ENCODE data around the gene TMEM203. TPM values are rescaled to one million over a fixed set of nuclear protein-coding genes. Genes with fewer than 3 reads are reported as not detected.

The TMEM203 gene
- total and polyA plus RNA-seq, 2 of the 13 experiments (the other 11 are each of a cell fraction or from before 2014, with no cell fraction given): 23.4 to 36.7 TPM

DNA sequence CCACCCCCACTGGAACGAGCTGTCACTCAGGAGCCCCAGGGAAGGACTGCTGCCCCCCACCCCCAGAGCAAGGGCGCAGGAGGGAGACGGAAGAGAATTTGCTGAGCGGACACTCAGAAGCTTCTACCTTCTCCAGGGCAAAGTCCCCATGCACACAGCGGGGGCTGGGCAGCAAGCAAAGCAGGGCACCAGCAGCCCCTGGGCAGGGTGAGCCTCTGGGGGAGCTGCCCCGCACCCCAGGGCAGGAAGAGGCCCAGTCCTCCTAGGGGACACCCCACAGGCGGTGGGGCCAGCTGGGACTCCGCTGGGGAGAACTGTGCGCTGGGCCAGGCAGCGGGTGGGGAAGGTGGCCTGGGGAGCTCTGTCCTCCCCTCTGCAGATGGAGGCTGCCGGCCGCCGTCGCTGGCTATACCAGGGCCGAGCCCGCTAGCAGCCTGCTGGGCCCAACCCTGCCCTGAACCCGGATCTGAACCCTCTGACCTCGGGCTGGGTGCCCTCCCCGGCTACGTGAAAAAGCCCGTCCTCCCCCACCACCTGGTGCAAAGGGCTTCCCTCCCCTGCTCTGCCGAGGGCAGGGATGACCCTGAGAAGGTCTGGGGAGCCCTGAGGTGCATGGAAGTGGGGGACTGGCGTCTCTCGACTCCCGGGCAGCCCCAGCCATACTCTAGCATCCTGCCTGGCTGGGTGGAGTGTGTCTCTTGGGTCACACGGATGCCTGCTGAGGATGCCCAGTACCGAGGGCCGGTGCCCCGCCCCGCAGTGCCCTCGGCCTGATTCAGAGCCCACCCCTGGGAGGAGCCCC, 24.7 kb upstream of the TMEM203 start (continued):
- TF ChIP-seq FIP1L1 (IDR thresholded peaks at IDR 0.05; ENCODE audit: borderline replicate concordance, insufficient read depth, low read depth, low read length) (no peak), ZBTB7B (CRISPR knock-in tag; IDR thresholded peaks at IDR 0.05) (peak; percentile 26; the same call in 1 of the 2 replicates), RBFOX2 (IDR thresholded peaks at IDR 0.05; ENCODE audit: low read depth, low read length) (peak; percentile 68), NBN (conservative IDR thresholded peaks at IDR 0.05) (no peak), ZMYM3 (CRISPR knock-in tag; IDR thresholded peaks at IDR 0.05) (0 out of 2 replicates have a peak, but pooled peaks have one; percentile 22), ZNF7 (CRISPR knock-in tag; IDR thresholded peaks at IDR 0.05) (no peak), ZEB1 (IDR thresholded peaks at IDR 0.05; ENCODE audit: insufficient replicate concordance, low read depth) (no peak), ZNF234 (CRISPR knock-in tag; conservative IDR thresholded peaks at IDR 0.05) (0 out of 2 replicates have a peak, but pooled peaks have one; percentile 53), SP2 (CRISPR knock-in tag; IDR thresholded peaks at IDR 0.05) (peak; percentile 51), ARHGAP35 (CRISPR knock-in tag; IDR thresholded peaks at IDR 0.05; ENCODE audit: borderline replicate concordance) (0 out of 2 replicates have a peak, but pooled peaks have one; percentile 58), ZNF34 (CRISPR knock-in tag; IDR thresholded peaks at IDR 0.05; ENCODE audit: borderline replicate concordance) (peak; percentile 72; the same call in 1 of the 2 replicates), HNRNPLL (IDR thresholded peaks at IDR 0.05; ENCODE audit: low read depth, low read length, poor library complexity, severe bottlenecking) (peak; percentile 29), MTA1 (CRISPR knock-in tag; IDR thresholded peaks at IDR 0.05; ENCODE audit: borderline replicate concordance) (peak; percentile 78; the same call in 1 of the 2 replicates), SPEN (CRISPR knock-in tag; IDR thresholded peaks at IDR 0.05; ENCODE audit: low read depth) (peak; percentile 75; the same call in 1 of the 2 replicates), ZNF776 (CRISPR knock-in tag; IDR thresholded peaks at IDR 0.05) (0 out of 2 replicates have a peak, but pooled peaks have one; percentile 64)
- TF ChIP-seq, protein P1, sequence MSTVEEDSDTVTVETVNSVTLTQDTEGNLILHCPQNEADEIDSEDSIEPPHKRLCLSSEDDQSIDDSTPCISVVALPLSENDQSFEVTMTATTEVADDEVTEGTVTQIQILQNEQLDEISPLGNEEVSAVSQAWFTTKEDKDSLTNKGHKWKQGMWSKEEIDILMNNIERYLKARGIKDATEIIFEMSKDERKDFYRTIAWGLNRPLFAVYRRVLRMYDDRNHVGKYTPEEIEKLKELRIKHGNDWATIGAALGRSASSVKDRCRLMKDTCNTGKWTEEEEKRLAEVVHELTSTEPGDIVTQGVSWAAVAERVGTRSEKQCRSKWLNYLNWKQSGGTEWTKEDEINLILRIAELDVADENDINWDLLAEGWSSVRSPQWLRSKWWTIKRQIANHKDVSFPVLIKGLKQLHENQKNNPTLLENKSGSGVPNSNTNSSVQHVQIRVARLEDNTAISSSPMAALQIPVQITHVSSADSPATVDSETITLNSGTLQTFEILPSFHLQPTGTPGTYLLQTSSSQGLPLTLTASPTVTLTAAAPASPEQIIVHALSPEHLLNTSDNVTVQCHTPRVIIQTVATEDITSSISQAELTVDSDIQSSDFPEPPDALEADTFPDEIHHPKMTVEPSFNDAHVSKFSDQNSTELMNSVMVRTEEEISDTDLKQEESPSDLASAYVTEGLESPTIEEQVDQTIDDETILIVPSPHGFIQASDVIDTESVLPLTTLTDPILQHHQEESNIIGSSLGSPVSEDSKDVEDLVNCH (CRISPR knock-in tag; IDR thresholded peaks at IDR 0.05): 0 out of 2 replicates have a peak, but pooled peaks have one; percentile 69
- TF ChIP-seq, protein P2, sequence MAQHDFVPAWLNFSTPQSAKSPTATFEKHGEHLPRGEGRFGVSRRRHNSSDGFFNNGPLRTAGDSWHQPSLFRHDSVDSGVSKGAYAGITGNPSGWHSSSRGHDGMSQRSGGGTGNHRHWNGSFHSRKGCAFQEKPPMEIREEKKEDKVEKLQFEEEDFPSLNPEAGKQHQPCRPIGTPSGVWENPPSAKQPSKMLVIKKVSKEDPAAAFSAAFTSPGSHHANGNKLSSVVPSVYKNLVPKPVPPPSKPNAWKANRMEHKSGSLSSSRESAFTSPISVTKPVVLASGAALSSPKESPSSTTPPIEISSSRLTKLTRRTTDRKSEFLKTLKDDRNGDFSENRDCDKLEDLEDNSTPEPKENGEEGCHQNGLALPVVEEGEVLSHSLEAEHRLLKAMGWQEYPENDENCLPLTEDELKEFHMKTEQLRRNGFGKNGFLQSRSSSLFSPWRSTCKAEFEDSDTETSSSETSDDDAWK (CRISPR knock-in tag; IDR thresholded peaks at IDR 0.05): no peak
- TF ChIP-seq, protein P3, sequence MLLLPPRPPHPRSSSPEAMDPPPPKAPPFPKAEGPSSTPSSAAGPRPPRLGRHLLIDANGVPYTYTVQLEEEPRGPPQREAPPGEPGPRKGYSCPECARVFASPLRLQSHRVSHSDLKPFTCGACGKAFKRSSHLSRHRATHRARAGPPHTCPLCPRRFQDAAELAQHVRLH (CRISPR knock-in tag; IDR thresholded peaks at IDR 0.05; ENCODE audit: borderline replicate concordance, low read depth): peak; percentile 63; the same call in 1 of the 2 replicates
- TF ChIP-seq, protein P4, sequence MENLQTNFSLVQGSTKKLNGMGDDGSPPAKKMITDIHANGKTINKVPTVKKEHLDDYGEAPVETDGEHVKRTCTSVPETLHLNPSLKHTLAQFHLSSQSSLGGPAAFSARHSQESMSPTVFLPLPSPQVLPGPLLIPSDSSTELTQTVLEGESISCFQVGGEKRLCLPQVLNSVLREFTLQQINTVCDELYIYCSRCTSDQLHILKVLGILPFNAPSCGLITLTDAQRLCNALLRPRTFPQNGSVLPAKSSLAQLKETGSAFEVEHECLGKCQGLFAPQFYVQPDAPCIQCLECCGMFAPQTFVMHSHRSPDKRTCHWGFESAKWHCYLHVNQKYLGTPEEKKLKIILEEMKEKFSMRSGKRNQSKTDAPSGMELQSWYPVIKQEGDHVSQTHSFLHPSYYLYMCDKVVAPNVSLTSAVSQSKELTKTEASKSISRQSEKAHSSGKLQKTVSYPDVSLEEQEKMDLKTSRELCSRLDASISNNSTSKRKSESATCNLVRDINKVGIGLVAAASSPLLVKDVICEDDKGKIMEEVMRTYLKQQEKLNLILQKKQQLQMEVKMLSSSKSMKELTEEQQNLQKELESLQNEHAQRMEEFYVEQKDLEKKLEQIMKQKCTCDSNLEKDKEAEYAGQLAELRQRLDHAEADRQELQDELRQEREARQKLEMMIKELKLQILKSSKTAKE (CRISPR knock-in tag; IDR thresholded peaks at IDR 0.05; ENCODE audit: borderline replicate concordance): no peak; the same call in 1 of the 2 replicates
- TF ChIP-seq, protein P5, sequence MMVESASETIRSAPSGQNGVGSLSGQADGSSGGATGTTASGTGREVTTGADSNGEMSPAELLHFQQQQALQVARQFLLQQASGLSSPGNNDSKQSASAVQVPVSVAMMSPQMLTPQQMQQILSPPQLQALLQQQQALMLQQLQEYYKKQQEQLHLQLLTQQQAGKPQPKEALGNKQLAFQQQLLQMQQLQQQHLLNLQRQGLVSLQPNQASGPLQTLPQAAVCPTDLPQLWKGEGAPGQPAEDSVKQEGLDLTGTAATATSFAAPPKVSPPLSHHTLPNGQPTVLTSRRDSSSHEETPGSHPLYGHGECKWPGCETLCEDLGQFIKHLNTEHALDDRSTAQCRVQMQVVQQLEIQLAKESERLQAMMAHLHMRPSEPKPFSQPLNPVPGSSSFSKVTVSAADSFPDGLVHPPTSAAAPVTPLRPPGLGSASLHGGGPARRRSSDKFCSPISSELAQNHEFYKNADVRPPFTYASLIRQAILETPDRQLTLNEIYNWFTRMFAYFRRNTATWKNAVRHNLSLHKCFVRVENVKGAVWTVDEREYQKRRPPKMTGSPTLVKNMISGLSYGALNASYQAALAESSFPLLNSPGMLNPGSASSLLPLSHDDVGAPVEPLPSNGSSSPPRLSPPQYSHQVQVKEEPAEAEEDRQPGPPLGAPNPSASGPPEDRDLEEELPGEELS (CRISPR knock-in tag; IDR thresholded peaks at IDR 0.05): peak; percentile 53
